GM13977 (cell line): ENCODE data around the gene ITPRIP.

Experiments
- DNase-seq: peaks from one replicate; pipeline ENCODE4 v3.0.0; 2012; ENCODE audit warnings: low spot score
- in situ Hi-C: fragments of 300-500 bp; cut with MboI; formaldehyde crosslinking; loops from one replicate; pipeline ENCODE4 v1.12.0; 2022; ENCODE audit warnings: low sequenced_read_pairs, low pct_unique_long_range_greater_than_20kb, mixed read lengths, inconsistent platforms; ENCODE audit not compliant: unreplicated experiment
- TF ChIP-seq, protein P1 (sequence below): IDR thresholded peaks from 2 replicates; pipeline ENCODE4 v1.5.1; 2012; ENCODE audit warnings: mild to moderate bottlenecking, control low read depth; ENCODE audit not compliant: insufficient read depth; ENCODE audit errors: extremely low read depth, missing control alignments

ITPRIP gene, protein sequence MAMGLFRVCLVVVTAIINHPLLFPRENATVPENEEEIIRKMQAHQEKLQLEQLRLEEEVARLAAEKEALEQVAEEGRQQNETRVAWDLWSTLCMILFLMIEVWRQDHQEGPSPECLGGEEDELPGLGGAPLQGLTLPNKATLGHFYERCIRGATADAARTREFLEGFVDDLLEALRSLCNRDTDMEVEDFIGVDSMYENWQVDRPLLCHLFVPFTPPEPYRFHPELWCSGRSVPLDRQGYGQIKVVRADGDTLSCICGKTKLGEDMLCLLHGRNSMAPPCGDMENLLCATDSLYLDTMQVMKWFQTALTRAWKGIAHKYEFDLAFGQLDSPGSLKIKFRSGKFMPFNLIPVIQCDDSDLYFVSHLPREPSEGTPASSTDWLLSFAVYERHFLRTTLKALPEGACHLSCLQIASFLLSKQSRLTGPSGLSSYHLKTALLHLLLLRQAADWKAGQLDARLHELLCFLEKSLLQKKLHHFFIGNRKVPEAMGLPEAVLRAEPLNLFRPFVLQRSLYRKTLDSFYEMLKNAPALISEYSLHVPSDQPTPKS

DNA sequence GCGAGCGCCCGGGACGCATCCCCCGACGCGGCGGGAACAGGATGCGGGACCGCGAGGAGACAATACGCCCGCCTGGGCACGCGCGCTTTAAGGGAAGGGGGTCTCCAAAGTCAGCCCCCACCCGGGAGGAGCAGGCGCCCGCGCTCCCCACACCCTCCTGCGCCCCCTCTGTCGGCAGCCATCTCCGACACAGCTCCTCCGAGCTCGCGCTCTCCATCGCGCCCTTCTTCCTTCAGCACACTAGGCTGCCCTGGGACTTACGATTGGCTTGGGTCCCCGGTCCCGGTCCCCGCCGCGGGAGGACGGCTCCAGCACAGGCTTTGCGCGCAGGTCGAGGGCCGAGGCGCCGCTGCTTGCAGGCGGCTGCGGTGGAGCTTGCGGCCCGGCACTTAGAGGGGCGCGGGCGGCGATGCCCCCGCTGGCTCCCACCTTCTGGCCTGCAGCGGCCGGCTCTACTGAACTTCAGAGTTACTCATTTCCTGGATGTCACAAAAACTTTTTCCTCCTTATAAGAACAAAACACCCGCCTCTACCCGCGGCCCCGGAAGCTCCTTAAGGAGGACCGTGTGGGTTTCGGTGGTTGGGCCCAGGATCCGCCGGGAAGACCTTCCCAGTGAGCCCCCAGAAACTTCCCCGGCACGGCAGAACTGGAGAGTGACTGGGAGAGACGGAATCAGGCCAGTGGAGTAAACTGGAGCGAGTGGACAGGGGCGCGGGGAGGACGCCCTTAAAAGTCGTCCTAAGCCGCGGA lies at the start of gene ITPRIP:
TSS of gene ITPRIP (minus strand) at position 481 of the 751 bp plus-strand sequence. CDS start 22,414 bp downstream, outside the sequence.
- TF ChIP-seq, protein P1, sequence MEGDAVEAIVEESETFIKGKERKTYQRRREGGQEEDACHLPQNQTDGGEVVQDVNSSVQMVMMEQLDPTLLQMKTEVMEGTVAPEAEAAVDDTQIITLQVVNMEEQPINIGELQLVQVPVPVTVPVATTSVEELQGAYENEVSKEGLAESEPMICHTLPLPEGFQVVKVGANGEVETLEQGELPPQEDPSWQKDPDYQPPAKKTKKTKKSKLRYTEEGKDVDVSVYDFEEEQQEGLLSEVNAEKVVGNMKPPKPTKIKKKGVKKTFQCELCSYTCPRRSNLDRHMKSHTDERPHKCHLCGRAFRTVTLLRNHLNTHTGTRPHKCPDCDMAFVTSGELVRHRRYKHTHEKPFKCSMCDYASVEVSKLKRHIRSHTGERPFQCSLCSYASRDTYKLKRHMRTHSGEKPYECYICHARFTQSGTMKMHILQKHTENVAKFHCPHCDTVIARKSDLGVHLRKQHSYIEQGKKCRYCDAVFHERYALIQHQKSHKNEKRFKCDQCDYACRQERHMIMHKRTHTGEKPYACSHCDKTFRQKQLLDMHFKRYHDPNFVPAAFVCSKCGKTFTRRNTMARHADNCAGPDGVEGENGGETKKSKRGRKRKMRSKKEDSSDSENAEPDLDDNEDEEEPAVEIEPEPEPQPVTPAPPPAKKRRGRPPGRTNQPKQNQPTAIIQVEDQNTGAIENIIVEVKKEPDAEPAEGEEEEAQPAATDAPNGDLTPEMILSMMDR = peak; percentile 34
- in situ Hi-C loops = no loop called here
- peak; percentile 81 for DNase-seq

DNA sequence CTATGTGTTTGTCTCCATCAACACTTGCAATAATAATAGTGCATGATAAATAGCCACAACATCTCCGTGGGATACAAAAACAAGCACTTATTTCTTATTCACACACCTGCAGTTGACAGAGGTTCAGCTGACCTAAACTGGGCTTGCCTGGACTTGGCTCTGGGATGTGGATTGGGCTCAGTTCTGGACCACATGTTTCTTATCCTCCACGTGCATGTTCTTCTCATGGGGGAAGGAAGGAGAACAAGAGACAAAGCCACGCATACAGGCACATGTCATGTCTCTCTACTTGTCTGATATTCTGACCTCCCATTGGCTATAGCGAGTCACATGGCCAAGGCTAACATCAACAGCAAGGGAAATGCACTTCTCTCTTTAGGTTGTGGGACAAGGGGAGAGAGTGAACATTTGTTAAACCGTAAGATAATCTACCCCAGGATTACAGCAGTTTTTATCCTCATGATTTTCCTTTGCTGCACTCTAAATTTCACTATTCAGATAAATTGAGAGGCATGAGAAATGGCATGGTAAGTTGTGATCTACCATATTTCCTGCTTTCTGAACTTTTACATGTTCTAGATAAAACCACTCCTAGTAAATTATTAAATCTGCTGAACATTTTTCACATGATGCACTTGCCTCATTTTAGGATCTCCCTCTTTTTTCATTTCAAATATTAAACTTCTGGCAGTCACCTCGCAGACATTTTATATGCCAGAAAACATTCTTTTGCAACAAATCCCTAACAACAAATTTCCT lies 49.0 kb upstream of the ITPRIP start:
- DNase-seq = no peak
- TF ChIP-seq, protein P1 = no peak
- in situ Hi-C loops = no loop called here

- in situ Hi-C loops = no loop called here
- no peak for DNase-seq
- TF ChIP-seq, protein P1 = no peak
Observed at GRCh38 chr10:104380336-104380735, 42.1 kb upstream of the ITPRIP start.

DNA sequence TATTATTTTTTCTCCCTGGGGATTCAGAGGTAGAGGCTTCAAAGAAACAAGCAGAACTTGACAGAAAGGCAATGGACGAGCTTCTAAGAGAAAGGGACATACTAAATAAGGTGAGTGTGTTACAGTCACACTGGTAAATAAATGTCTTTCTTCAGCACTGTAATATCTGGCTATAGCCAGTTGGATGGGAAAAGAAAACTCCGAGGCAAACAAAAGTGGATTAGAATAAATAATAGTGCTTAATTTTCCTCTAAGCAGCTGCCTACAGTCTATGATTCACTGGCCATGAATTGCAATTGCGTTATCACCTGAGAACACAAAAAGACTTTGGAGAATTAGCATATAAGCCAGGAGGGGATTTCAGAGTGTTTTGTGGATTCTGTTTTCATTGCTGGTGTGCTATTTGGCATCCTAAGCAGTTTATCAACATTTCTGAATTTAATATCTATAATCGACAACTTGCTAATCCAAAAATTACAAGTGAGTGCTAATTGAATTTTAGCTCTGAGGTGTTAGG lies 38.6 kb upstream of the ITPRIP start:
- DNase-seq = no peak
- TF ChIP-seq, protein P1 = no peak
- in situ Hi-C loops = no loop called here

GRCh38 chr10:104374591-104374990 lies 36.3 kb upstream of the ITPRIP start:
- in situ Hi-C loops = no loop called here
- TF ChIP-seq, protein P1 = no peak
- no peak for DNase-seq

DNA sequence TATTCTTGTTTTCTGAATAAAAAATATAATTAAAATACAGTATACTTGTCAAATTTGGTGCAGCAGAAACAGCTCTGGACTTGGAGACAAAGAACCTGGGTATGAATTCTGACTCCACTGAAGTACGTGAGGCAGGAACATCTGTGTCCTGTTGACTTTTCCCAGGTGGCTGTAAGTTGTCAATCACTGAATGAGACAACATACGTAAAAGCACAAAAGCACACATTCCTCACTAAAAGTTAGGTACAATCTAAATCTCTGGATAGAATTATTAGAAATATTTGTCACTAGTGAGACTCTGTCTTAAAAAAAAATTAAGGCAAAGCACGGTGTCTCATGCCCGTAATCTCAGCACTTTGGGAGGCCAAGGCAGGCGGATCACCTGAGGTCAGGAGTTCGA lies 33.5 kb upstream of the ITPRIP start:
- in situ Hi-C loops = no loop called here
- no peak for DNase-seq
- TF ChIP-seq, protein P1 = no peak
